HG02981 (cell line): ENCODE data around the gene MMEL1.
"Not testable (repeated sequence)": the region's sequence is repeated elsewhere in the genome, so short reads cannot be mapped to it uniquely, and the experiment has no call there.

Source experiments
- ATAC-seq: cut with Tn5 transposase; IDR thresholded peaks from one replicate; pipeline ENCODE4 v1.9.1; 2021; ENCODE audit warnings: mild to moderate bottlenecking, moderate library complexity; ENCODE audit not compliant: unreplicated experiment

MMEL1 gene

DNA sequence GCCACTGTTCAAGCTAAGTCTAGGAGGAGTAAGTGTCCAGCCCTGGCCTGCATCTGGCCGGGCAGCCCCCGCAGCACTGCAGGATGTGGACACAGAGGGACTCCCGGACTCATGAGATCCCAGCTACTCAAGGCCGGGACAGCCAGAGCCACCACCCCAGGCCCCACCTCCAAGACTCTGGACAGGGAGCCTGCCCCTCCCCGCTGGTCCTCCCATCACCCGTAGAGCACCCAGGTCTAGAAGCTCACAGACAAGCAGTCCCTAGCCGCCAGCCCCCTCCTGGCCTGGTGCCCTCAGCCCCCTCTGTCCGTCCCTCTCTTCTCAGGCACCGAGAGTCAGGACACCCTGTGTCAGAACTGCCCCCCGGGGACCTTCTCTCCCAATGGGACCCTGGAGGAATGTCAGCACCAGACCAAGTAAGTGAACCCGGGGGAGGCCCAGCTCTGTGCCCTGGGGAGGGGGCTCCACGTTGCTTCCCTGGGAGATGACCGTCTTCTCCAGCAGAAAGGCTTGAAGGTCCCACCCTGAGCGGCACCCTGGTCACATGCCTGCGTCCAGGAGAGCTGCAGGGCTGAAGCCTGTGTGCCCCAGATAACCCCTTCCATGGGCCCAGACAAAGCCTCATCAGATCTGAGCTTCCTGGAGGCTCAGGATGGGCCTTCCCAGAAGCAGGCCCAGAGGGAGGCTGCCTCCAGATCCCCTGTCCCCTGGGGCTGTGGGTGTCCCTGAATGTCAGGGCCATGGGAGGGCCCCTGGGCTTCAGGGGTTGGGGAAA lies 72.3 kb downstream of the MMEL1 start:
- ATAC-seq = no peak

DNA sequence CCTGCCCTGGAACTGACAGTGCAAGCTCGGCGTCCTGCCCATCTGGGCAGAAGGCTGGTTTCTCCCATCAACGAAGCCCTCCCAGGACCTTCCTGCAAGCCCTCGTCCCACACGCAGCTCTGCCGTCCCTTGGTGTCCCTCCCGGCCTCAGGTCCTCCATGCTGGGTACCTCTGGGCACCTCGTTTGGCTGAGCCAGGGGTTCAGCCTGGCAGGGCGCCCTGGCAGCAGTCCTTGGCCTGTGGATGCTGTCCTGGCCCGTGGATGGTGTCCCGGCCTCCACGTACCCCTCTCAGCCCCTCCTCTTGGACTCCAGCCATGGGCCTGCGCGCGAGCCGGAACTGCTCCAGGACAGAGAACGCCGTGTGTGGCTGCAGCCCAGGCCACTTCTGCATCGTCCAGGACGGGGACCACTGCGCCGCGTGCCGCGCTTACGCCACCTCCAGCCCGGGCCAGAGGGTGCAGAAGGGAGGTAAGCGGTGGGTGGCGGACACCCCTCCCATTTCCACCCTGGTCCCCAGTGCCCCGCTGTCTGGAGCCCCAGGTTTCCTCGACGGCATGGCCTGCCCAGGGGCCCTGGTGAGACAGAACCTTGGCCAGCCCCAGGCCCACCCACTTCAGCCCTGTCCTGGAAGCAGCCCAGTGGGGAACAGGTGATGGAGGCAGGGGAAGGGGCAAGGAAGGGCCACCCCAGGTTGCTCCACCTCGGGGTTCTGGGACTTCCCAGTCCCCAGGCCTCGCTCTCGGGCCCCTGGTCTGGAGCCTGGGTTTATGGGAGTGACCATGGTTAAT lies 73.1 kb downstream of the MMEL1 start:
- no peak for ATAC-seq

DNA sequence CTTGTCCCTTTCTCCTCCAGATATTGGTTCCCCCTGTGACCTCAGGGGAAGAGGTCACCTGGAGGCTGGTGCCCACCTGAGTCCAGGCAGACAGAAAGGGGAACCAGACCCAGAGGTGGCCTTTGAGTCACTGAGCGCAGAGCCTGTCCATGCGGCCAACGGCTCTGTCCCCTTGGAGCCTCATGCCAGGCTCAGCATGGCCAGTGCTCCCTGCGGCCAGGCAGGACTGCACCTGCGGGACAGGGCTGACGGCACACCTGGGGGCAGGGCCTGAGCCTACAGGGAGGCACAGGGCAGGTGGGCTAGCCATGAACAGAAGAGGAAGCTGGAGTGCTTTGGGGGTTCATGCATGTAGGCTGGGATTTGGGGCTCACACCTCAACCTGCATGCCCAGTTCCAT lies 74.0 kb downstream of the MMEL1 start:
- ATAC-seq = no peak

DNA sequence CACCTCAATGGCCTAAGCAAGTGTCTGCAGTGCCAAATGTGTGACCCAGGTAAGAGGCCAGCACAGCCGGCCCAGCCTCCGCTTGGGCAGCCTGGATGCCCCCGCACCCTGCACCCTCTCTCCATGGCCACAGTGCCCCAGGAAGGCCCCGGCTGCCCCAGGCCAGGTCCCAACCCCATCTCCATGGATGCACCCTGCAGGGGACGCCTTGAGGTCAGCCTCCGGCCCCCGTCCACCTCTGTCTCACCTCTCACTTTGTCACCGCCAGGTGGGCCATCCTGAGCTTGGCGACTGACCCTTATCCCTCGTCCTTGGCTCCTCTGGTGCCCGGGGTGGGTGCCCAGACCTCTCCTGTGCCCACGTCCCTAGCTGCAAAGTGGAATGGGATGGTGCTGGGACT lies 74.4 kb downstream of the MMEL1 start:
- no peak for ATAC-seq

GRCh38 chr1:2557482-2558400 lies 75.1 kb downstream of the MMEL1 start:
- no peak for ATAC-seq

- no peak for ATAC-seq
These were observed 75.9 kb downstream of the MMEL1 start for GRCh38 chr1:2556678-2557481.

DNA sequence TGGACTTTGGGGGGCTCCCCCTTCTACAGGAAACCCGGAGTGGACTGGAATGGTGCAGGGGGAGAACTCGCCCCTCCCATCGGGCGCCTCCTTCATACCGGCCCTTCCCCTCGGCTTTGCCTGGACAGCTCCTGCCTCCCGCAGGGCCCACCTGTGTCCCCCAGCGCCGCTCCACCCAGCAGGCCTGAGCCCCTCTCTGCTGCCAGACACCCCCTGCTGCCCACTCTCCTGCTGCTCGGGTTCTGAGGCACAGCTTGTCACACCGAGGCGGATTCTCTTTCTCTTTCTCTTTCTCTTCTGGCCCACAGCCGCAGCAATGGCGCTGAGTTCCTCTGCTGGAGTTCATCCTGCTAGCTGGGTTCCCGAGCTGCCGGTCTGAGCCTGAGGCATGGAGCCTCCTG lies 76.5 kb downstream of the MMEL1 start, which contains the start of gene TNFRSF14:
Gene TNFRSF14 (plus strand): TSS at position 95 of the 401 bp plus-strand sequence. CDS start 294 bp downstream, at position 389.
- peak; percentile 33 for ATAC-seq

GRCh38 chr1:2555634-2556276 lies 77.1 kb downstream of the MMEL1 start:
- peak; percentile 43 for ATAC-seq

GRCh38 chr1:2554621-2555387 lies 78.0 kb downstream of the MMEL1 start:
- no peak for ATAC-seq

DNA sequence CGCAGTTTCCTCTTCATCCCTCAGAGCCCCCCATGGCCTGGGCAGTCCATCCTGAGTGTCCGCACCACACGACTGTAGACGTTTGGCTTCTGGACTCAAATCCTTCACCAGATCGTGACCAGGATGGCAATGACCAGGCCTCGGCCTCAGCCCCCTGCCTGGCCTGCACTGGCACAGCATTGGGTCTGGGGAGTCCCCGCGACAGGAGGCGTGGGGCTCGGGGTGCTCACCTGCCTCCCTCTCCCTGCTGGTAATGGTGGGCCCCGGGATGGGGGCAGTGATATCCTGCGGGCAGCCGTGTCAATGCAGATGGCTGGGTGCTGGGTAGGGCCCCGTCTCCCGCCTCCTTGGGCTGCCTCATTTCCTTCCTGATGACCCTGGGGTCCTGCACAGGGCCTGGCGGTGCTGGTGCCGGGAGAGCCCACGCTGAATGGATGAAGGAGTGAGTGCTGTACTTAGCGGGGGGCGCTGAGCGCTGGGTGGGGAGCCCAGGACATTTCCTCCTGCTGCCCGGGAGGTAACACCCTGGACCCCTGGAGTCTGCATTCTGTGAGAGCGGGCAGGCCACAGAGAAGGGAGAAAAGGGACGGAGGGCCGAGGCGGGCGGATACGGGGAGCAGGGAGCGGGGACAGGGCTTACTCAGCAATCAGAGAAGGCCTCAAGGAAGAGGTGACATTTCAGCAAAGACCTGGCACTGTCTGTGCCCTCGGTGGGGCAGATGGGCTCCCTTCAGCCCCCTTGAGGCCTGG lies 78.8 kb downstream of the MMEL1 start:
- no peak for ATAC-seq

GRCh38 chr1:2553076-2553475 lies 79.7 kb downstream of the MMEL1 start:
- ATAC-seq = not testable (repeated sequence)

GRCh38 chr1:2552189-2552588 lies 80.6 kb downstream of the MMEL1 start:
- no peak for ATAC-seq

DNA sequence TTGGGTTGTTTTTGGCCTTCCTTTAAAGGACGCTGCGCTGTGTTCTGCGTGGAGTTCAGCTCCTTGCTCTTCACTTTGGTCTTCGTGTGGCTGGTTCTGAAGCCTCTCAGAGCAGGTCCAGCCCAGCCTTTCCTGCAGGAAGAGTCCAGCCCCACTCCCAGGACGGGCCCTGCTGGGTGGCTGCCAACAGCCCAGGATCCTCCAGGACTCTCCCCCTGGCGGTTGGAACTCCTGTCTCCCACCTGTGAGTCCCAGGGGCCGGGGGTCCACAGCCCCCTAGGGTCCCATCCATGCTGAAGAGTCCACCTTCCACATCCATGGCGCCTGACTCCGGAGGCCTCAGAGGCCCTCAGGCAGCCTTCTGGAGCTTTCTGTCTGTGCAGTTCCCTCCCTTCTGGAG lies 81.3 kb downstream of the MMEL1 start:
- not testable (repeated sequence) for ATAC-seq

DNA sequence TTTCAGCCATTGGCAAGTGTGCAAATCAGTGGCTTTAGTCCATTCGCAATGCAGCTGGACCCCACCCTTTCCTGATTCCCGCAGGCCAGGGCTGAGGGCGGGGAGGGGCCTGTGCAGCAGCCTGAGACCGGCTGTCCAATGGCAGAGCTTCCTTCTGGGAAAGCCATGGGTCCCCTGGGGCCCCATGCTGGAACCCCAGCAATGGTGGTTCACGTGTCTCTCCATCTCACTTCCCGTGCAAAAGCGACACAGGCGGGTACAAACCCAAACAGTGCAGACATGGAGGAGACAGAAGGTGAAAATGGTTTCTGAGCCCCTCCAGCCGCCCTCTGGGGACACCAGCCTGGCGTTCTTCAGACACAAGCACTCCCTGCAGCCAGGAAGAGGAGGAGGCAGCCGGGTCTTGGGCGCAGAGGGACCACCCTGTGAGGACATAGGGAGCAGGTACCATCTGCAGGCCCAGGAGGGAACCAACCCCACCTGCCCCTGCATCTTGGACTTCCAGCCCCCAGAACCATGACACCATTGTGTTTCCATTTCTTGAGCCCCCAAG lies 82.4 kb downstream of the MMEL1 start:
- ATAC-seq = not testable (repeated sequence)

DNA sequence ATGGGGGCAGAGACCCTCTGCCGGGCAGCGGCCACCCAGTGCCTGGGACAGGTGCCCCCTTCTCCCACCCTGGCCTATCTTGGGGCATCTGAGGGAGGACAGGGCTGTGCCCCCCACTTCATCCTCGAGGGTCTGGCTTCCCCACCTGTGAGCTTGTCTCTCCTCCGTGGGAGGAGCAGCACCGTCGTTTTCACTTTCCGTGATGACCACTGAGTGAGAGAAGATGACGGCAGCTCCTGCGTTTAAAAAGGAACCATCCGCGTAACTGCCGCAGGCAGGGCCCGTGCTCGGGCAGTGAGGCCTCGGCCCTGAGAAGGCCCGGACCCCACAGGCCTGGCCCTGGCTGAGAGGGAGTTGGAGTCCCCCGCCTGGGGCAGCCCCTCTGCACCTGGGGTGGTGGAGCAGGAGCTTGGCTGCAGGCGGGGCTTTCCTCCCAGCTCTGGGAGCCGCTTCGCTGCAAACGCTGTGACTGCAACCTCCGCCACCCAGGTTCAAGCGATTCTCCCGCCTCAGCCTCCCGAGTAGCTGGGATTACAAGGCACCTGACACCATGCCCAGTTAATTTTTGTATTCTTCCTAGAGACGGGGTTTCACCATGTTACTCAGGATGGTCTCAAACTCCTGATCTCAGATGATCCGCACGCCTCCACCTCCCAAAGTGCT lies 83.3 kb downstream of the MMEL1 start:
- ATAC-seq = not testable (repeated sequence)

DNA sequence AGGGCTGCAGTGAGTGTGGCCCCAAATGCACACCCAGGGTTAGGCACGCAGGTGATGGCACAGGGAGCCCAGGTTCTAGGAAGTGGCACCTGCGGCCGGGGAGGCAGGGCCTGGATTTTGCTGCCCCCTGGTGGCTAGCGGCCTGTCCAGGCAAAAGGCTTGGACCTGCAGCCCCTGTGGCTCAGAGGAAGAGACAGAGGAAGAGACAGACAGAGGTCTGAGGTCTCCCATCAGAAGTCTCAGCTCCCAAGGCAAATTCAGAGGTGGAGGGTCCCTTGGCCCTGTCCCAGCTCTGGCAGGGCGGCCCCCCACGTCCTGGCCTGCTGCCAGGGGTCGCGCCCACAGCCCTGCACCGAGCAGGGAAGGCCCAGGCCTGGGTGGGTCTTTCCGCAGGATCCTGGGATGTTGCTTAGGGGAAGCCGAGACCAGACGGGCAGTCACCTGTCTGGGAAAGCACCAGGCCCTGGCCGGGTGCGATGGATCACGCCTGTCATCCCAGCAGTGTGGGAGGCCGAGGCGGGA lies 84.7 kb downstream of the MMEL1 start:
- peak; percentile 15 for ATAC-seq
